Measurements from ENCODE around the gene ZG16.

- TF ChIP-seq POLR2A (IDR thresholded peaks at IDR 0.05), result no peak
- TF ChIP-seq CTCF (IDR thresholded peaks at IDR 0.05), result no peak
Measured at GRCh38 chr16:29812754-29813643, 34.9 kb downstream of the ZG16 start.
